Measurements from ENCODE around the gene PLEKHM3. TPM values are rescaled to one million over a fixed set of nuclear protein-coding genes. Genes with fewer than 3 reads are reported as not detected.

Gene PLEKHM3
- total and polyA plus RNA-seq, 12 donors = 9.5 to 39.6 (median 21.7) TPM

DNA sequence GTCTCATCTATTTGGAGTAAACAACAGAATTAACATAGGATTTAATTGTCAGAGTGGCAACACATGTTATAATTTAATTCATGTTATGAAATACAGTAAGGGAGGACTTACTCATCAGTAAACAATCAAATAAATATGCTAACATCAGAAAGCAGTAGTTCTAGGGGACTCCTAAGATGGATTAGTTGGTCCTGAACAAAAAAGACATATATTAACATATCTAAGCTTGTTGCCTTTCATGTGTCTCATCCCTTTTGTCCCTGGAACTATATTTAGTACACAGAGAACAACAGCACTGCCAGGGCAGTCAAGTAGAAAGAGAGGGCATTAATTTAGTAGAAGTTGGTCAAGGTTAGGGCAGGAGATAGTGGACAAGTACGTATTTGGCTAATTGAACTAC lies 137.8 kb downstream of the PLEKHM3 start:
- peaks cover 18 to 38% of the 10 kb centered on the region in 2 donors for H3K4me1 ChIP-seq (replicated peaks in 1 of 2)
- DNase-seq = peak in 2 of 7 donors; percentile 34 to 44
- peak overlapping the region in 3 of 5 donors; percentile 51 to 65 (median 55) for H3K27ac ChIP-seq
- H3K9me3 ChIP-seq (replicated peaks in 1 of 3) = no peaks in the 10 kb centered on the region
- H3K4me3 ChIP-seq = no peak overlapping the region
- no peaks in the 10 kb centered on the region for H3K27me3 ChIP-seq
- intact Hi-C loops (cut with DNase I) = no loop called here
- 29 to 46% (median 39%) methylated on average over 1 of the region's 1 CpG for WGBS, 4 donors
- no peaks in the 10 kb centered on the region for H3K36me3 ChIP-seq (replicated peaks in 1 of 2)
- TF ChIP-seq, protein P1, sequence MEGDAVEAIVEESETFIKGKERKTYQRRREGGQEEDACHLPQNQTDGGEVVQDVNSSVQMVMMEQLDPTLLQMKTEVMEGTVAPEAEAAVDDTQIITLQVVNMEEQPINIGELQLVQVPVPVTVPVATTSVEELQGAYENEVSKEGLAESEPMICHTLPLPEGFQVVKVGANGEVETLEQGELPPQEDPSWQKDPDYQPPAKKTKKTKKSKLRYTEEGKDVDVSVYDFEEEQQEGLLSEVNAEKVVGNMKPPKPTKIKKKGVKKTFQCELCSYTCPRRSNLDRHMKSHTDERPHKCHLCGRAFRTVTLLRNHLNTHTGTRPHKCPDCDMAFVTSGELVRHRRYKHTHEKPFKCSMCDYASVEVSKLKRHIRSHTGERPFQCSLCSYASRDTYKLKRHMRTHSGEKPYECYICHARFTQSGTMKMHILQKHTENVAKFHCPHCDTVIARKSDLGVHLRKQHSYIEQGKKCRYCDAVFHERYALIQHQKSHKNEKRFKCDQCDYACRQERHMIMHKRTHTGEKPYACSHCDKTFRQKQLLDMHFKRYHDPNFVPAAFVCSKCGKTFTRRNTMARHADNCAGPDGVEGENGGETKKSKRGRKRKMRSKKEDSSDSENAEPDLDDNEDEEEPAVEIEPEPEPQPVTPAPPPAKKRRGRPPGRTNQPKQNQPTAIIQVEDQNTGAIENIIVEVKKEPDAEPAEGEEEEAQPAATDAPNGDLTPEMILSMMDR (IDR thresholded peaks at IDR 0.05) = no peak
- no peak for TF ChIP-seq POLR2A (IDR thresholded peaks at IDR 0.05)

- peak in 6 of 7 donors; percentile 28 to 60 (median 45) for DNase-seq
- H3K4me1 ChIP-seq (replicated peaks in 1 of 2) = peaks cover 18 to 38% of the 10 kb centered on the region in 2 donors
- intact Hi-C loops (cut with DNase I) = no loop called here
Measured at GRCh38 chr2:207885010-207885409, 140.3 kb downstream of the PLEKHM3 start.

DNA sequence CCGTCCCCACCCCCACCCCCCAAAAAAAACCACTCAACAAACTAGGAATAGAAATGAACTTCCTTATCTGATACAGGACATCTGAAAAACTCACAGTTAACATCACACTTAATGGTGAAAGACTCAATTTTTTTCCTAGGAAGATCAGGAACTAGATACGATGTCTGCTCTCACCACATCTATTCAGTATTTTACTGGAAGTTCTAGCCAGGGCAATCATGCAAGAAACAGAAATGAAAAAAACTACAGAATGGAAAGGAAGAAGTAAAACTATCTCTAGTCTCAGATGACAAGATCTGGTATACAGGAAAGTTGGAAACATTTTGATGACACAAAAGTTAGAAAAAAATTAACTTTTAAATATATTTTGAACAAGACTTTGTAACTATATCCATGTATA lies 141.2 kb downstream of the PLEKHM3 start:
- intact Hi-C loops (cut with DNase I) = no loop called here
- no peaks in the 10 kb centered on the region for H3K27me3 ChIP-seq
- TF ChIP-seq POLR2A (IDR thresholded peaks at IDR 0.05) = no peak
- TF ChIP-seq, protein P1 (IDR thresholded peaks at IDR 0.05) = no peak
- no peak overlapping the region for H3K4me3 ChIP-seq
- H3K36me3 ChIP-seq (replicated peaks in 1 of 2) = no peaks in the 10 kb centered on the region
- peaks cover 18 to 38% of the 10 kb centered on the region in 2 donors for H3K4me1 ChIP-seq (replicated peaks in 1 of 2)
- no peaks in the 10 kb centered on the region for H3K9me3 ChIP-seq (replicated peaks in 1 of 3)
- no peak for DNase-seq
- H3K27ac ChIP-seq = peak overlapping the region in 2 of 5 donors; percentile 29 to 70
- 70 to 87% (median 81%) methylated on average over 2 of the region's 2 CpGs for WGBS, 4 donors

More at GRCh38 chr2:207885010-207885409, 140.3 kb downstream of the PLEKHM3 start:
- TF ChIP-seq, protein P1 (IDR thresholded peaks at IDR 0.05) = no peak
- TF ChIP-seq POLR2A (IDR thresholded peaks at IDR 0.05) = no peak
- Histone ChIP-seq H3K27me3 (no peaks in the 10 kb centered on the region), H3K9me3 (replicated peaks in 1 of 3) (no peaks in the 10 kb centered on the region), H3K27ac (peak overlapping the region; percentile 49 to 77 (median 70)), H3K4me3 (no peak overlapping the region), H3K36me3 (replicated peaks in 1 of 2) (no peaks in the 10 kb centered on the region)
- 42 to 91% (median 53%) methylated on average over 6 of the region's 6 CpGs for WGBS, 4 donors

GRCh38 chr2:207883002-207883780 lies 142.1 kb downstream of the PLEKHM3 start:
- no peak for TF ChIP-seq POLR2A (IDR thresholded peaks at IDR 0.05)
- TF ChIP-seq, protein P1 (IDR thresholded peaks at IDR 0.05) = no peak
- no peak for DNase-seq
- Histone ChIP-seq H3K4me1 (replicated peaks in 1 of 2) (peaks cover 18 to 34% of the 10 kb centered on the region in 2 donors), H3K9me3 (replicated peaks in 1 of 3) (no peaks in the 10 kb centered on the region), H3K27ac (no peak overlapping the region), H3K4me3 (no peak overlapping the region), H3K36me3 (replicated peaks in 1 of 2) (no peaks in the 10 kb centered on the region), H3K27me3 (no peaks in the 10 kb centered on the region)
- 96 to 98% (median 97%) methylated on average over 6 of the region's 6 CpGs for WGBS, 4 donors
- intact Hi-C loops (cut with DNase I) = no loop called here

Data from adrenal gland (tissue), 12 donors.